ENCODE measurements around the gene OR4C16.

The OR4C16 gene, protein sequence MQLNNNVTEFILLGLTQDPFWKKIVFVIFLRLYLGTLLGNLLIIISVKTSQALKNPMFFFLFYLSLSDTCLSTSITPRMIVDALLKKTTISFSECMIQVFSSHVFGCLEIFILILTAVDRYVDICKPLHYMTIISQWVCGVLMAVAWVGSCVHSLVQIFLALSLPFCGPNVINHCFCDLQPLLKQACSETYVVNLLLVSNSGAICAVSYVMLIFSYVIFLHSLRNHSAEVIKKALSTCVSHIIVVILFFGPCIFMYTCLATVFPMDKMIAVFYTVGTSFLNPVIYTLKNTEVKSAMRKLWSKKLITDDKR

DNA sequence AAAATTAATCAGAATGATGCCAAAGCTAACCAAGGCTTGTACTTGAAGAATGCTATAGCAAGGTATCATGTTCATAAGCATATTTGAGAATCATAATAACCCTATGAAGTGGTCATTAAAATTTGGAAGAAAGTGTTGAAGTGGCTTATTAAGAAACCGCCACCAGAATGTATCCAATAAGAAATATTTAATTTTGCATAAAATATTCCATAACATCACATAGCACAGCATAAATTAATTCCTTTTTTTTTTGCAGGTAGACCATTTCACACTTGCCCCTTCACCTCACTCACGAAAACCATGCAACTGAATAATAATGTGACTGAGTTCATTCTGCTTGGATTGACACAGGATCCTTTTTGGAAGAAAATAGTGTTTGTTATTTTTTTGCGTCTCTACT is at the start of gene OR4C16:
Gene OR4C16, plus strand, starts transcription at position 301 of the 400 bp plus-strand sequence. Its CDS starts 0 bp downstream, at position 301.
- DNase-seq, result no peak

DNA sequence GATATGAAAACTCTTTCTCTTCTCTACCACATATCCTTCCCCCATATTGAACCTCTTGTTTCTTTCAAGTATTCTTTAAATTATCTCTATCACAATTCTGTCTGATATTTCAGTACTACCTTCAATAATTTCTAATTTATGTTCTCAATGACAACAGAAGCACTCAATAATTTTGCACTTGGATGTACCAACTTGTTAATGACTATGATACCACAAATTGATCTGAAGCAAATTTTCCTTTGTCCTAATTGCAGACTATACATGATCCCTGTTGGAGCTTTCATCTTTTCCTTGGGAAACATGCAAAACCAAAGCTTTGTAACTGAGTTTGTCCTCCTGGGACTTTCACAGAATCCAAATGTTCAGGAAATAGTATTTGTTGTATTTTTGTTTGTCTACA is 17.8 kb upstream of the OR4C16 start, which contains the start of gene OR4C15:
Gene OR4C15, plus strand, starts transcription at position 301 of the 400 bp plus-strand sequence. Its CDS starts 0 bp downstream, at position 301.
- DNase-seq, result no peak

DNA sequence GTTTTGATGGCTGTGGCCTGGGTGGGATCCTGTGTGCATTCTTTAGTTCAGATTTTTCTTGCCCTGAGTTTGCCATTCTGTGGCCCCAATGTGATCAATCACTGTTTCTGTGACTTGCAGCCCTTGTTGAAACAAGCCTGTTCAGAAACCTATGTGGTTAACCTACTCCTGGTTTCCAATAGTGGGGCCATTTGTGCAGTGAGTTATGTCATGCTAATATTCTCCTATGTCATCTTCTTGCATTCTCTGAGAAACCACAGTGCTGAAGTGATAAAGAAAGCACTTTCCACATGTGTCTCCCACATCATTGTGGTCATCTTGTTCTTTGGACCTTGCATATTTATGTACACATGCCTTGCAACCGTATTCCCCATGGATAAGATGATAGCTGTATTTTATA is 620 bp downstream of the OR4C16 start:
- DNase-seq, result no peak

DNA sequence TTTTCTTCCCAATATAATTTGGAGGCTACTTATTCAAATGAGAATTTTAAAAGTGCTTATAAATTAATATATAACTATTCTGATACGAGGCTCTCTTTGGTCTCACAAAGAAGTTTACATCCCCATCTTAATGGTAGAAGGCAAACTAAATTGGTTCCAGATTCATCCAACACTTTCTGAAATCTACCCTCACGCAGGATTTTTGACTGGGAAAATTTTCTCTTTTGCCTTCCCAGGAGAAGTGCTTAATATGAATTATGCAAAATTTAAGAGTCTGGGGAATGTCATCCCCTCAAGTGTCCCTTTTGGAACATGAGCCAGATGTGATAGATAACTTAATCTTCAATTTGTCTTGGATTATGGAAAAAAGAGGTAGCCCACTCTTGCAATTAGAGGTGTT is 35.6 kb downstream of the OR4C16 start, which contains the start of gene OR4C11:
Gene OR4C11, minus strand, starts transcription at position 101 of the 400 bp plus-strand sequence. CDS start 3,272 bp downstream, outside the sequence.
- no peak for DNase-seq

Measured in activated T-cell treated with anti-CD3 and anti-CD28 coated beads, Interleukin-2, amount 50 U/mL, for 48 hours (primary cell).